Measurements from ENCODE around the gene ELAC2.

DNA sequence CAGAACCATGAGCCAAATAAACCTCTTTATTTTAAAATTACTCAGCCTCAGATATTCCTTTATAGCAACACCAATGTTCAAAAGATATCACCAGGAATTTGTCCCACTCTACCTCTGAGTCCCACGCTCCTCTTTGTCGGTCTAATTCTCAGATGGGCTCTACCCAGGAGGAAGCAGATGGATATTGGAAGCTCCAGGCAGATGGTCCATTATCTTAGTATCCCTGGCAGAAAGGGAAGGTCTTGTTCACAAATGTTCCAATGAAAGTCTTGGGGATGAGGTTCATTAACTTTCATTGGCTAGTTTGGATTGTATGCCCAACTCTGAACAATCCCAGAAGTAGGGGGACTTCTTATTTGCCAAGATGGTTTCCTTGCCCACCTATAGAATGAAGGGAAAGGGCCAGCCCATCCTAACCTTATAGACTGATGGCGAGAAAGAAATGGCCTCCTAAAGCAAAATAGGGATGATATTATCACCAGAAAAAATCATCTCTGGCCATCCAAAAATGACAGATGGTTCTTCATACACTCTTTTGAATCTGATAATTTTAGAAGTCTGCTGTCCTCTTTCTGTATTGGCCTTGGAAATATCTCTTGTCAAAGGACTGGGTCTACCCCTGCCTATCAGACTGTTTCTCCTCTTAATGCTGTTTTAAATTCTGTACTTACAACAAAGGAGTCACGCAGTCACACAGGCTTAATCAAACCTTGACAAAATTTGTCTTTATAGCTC, 21.3 kb upstream of the ELAC2 start:
- no peak for TF ChIP-seq JUND (IDR thresholded peaks at IDR 0.05)
- TF ChIP-seq POLR2AphosphoS5 (IDR thresholded peaks at IDR 0.05; ENCODE audit: low read depth, low read length) = no peak
- TF ChIP-seq, protein P1, sequence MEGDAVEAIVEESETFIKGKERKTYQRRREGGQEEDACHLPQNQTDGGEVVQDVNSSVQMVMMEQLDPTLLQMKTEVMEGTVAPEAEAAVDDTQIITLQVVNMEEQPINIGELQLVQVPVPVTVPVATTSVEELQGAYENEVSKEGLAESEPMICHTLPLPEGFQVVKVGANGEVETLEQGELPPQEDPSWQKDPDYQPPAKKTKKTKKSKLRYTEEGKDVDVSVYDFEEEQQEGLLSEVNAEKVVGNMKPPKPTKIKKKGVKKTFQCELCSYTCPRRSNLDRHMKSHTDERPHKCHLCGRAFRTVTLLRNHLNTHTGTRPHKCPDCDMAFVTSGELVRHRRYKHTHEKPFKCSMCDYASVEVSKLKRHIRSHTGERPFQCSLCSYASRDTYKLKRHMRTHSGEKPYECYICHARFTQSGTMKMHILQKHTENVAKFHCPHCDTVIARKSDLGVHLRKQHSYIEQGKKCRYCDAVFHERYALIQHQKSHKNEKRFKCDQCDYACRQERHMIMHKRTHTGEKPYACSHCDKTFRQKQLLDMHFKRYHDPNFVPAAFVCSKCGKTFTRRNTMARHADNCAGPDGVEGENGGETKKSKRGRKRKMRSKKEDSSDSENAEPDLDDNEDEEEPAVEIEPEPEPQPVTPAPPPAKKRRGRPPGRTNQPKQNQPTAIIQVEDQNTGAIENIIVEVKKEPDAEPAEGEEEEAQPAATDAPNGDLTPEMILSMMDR (IDR thresholded peaks at IDR 0.05 in 2 of 3, conservative IDR thresholded peaks at IDR 0.05 in 1 of 3; ENCODE audit: borderline replicate concordance in 1 of 3, insufficient read depth in 1 of 3, low read depth in 2 of 3, low read length in 2 of 3) = no peak
- no peak for TF ChIP-seq POLR2A (IDR thresholded peaks at IDR 0.05; ENCODE audit: borderline replicate concordance, extremely low read depth, insufficient read depth, insufficient read length)
- no peak for TF ChIP-seq EZH2phosphoT487 (IDR thresholded peaks at IDR 0.05; ENCODE audit: borderline replicate concordance)
- no peak for TF ChIP-seq SP1 (IDR thresholded peaks at IDR 0.05; ENCODE audit: low read depth)
- no peak for TF ChIP-seq FOSL1 (IDR thresholded peaks at IDR 0.05; ENCODE audit: low read depth)
- TF ChIP-seq, protein P2, sequence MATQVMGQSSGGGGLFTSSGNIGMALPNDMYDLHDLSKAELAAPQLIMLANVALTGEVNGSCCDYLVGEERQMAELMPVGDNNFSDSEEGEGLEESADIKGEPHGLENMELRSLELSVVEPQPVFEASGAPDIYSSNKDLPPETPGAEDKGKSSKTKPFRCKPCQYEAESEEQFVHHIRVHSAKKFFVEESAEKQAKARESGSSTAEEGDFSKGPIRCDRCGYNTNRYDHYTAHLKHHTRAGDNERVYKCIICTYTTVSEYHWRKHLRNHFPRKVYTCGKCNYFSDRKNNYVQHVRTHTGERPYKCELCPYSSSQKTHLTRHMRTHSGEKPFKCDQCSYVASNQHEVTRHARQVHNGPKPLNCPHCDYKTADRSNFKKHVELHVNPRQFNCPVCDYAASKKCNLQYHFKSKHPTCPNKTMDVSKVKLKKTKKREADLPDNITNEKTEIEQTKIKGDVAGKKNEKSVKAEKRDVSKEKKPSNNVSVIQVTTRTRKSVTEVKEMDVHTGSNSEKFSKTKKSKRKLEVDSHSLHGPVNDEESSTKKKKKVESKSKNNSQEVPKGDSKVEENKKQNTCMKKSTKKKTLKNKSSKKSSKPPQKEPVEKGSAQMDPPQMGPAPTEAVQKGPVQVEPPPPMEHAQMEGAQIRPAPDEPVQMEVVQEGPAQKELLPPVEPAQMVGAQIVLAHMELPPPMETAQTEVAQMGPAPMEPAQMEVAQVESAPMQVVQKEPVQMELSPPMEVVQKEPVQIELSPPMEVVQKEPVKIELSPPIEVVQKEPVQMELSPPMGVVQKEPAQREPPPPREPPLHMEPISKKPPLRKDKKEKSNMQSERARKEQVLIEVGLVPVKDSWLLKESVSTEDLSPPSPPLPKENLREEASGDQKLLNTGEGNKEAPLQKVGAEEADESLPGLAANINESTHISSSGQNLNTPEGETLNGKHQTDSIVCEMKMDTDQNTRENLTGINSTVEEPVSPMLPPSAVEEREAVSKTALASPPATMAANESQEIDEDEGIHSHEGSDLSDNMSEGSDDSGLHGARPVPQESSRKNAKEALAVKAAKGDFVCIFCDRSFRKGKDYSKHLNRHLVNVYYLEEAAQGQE (IDR thresholded peaks at IDR 0.05; ENCODE audit: low read depth) = no peak
- TF ChIP-seq, protein P3, sequence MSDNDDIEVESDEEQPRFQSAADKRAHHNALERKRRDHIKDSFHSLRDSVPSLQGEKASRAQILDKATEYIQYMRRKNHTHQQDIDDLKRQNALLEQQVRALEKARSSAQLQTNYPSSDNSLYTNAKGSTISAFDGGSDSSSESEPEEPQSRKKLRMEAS (IDR thresholded peaks at IDR 0.05) = no peak
- TF ChIP-seq ZFX (IDR thresholded peaks at IDR 0.05) = no peak
- no peak for TF ChIP-seq EZH2 (IDR thresholded peaks at IDR 0.05)
- TF ChIP-seq SRF (IDR thresholded peaks at IDR 0.05; ENCODE audit: low read depth) = no peak

Measured in HCT116 (cell line).